Breast epithelium (tissue), 4 donors: ENCODE measurements around the gene GPR42. TPM values are rescaled to one million over a fixed set of nuclear protein-coding genes. Genes with fewer than 3 reads are reported as not detected.

Experiments
- DNase-seq, 2 donors: peaks; one replicate each; pipeline ENCODE4 v3.0.0-alpha.2; 2019; ENCODE audit warnings: low spot score in 2 of 2
- H3K27ac ChIP-seq, 2 donors: fragments of 200-600 bp; sonication (generic) in 1 of 2; one replicate each; pipeline ENCODE4 v1.5.1; 2016 to 2019; ENCODE audit warnings: mild to moderate bottlenecking in 1 of 2
- H3K27me3 ChIP-seq, 2 donors: fragments of 200-600 bp; sonication (generic) in 1 of 2; one replicate each; pipeline versions ENCODE4 v1.5.1 to v1.6.0; 2017 to 2019; ENCODE audit warnings: control low read depth in 1 of 2, mild to moderate bottlenecking in 1 of 2
- H3K36me3 ChIP-seq: fragments of 200-600 bp; one replicate; pipeline ENCODE4 v1.5.1; 2019
- H3K4me1 ChIP-seq, 2 donors: fragments of 200-600 bp; sonication (generic); one replicate each; pipeline ENCODE4 v1.5.1; 2016 to 2019; ENCODE audit warnings: control low read depth in 1 of 2
- H3K4me3 ChIP-seq, 3 donors: fragments of 200-600 bp; sonication (generic); 1 replicate in 2 of 3; 2 replicates in 1 of 3; pipeline ENCODE4 v1.5.1; 2016 to 2019; ENCODE audit warnings: mild to moderate bottlenecking in 3 of 3, moderate library complexity in 2 of 3
- H3K9me3 ChIP-seq, 2 donors: fragments of 200-600 bp; sonication (generic) in 1 of 2; one replicate each; pipeline ENCODE4 v1.5.1; 2016 to 2019; ENCODE audit warnings: control low read depth in 1 of 2
- POLR2A ChIP-seq: fragments of 450-650 bp; IDR thresholded peaks from one replicate; pipeline ENCODE4 v1.6.1; 2016; ENCODE audit warnings: antibody characterized with exemption, mild to moderate bottlenecking, moderate library complexity
- POLR2AphosphoS5 ChIP-seq, 3 donors: sonication (generic); formaldehyde crosslinking; IDR thresholded peaks; one replicate each; pipeline ENCODE4 v1.6.1; 2017; ENCODE audit warnings: antibody characterized with exemption in 3 of 3
- intact Hi-C: fragments of 100-400 bp; cut with DNase I; formaldehyde crosslinking; loops from one replicate; pipeline ENCODE4 v1.15.1; 2023; ENCODE audit warnings: low total_unique reads
- total RNA-seq, 3 donors: library from RNA; depleted of rRNA; stranded (reverse); fragments of >200 nt; gene quantifications; one replicate each; pipeline ENCODE4 v1.1.0, GENCODE V29; 2016
- TF ChIP-seq, protein P1 (sequence below), 3 donors: fragments of 450-650 bp; IDR thresholded peaks; one replicate each; pipeline ENCODE4 v1.5.1; 2016 to 2017; ENCODE audit warnings: antibody characterized with exemption in 3 of 3, mild to moderate bottlenecking in 3 of 3, moderate library complexity in 3 of 3

The GPR42 gene
- total RNA-seq, 3 donors from 2014 or later, result 0.66 TPM; not detected in 2

DNA sequence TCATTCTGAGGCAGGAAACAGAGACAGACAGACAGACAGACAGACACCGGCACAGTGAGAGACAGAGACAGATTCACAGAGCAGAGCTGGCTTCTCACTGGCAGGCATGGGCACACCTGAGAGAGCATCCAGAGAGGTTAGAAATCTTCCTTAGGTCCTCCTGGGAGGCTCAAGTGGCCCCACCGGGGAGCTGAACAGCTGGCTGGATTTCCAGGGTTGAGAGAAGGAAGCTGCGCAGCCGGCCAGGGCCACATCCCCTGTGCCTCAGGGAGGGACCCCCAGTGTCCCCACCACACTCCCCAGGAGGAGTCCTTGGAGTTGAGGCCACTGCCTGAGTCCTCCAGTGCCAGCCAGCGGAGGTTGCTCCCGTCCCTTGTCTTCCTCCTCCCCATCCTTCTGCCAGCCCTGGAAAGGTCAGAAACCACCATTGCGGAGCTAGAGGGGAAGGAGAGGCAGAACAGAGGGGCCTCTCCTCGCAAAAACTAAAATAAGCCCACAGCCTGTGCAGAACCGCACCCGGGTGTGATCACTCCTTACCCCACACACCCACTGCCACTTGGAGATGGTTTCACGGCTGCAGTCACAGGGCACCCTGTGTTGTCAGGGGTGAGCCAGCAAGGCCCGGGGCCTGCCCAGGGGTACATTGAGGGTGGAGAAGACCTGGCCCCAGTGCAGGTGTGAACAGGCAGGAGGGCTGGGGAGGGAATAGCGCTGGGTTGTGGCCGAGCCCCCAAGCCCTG is 8.4 kb upstream of the GPR42 start:
- intact Hi-C loops, result no loop called here
- TF ChIP-seq POLR2AphosphoS5 (IDR thresholded peaks at IDR 0.05), result no peak
- TF ChIP-seq POLR2A, result no peak
- TF ChIP-seq, protein P1, sequence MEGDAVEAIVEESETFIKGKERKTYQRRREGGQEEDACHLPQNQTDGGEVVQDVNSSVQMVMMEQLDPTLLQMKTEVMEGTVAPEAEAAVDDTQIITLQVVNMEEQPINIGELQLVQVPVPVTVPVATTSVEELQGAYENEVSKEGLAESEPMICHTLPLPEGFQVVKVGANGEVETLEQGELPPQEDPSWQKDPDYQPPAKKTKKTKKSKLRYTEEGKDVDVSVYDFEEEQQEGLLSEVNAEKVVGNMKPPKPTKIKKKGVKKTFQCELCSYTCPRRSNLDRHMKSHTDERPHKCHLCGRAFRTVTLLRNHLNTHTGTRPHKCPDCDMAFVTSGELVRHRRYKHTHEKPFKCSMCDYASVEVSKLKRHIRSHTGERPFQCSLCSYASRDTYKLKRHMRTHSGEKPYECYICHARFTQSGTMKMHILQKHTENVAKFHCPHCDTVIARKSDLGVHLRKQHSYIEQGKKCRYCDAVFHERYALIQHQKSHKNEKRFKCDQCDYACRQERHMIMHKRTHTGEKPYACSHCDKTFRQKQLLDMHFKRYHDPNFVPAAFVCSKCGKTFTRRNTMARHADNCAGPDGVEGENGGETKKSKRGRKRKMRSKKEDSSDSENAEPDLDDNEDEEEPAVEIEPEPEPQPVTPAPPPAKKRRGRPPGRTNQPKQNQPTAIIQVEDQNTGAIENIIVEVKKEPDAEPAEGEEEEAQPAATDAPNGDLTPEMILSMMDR (IDR thresholded peaks at IDR 0.05), result no peak
- H3K27ac ChIP-seq, result no peak overlapping the region
- H3K36me3 ChIP-seq, result no peaks in the 10 kb centered on the region
- H3K27me3 ChIP-seq, result peaks cover 0 to 3% of the 10 kb centered on the region in 2 donors
- H3K4me3 ChIP-seq, result no peak overlapping the region
- H3K4me1 ChIP-seq, result no peaks in the 10 kb centered on the region
- peak in 1 of 2 donors; percentile 30 for DNase-seq
- H3K9me3 ChIP-seq, result no peaks in the 10 kb centered on the region

DNA sequence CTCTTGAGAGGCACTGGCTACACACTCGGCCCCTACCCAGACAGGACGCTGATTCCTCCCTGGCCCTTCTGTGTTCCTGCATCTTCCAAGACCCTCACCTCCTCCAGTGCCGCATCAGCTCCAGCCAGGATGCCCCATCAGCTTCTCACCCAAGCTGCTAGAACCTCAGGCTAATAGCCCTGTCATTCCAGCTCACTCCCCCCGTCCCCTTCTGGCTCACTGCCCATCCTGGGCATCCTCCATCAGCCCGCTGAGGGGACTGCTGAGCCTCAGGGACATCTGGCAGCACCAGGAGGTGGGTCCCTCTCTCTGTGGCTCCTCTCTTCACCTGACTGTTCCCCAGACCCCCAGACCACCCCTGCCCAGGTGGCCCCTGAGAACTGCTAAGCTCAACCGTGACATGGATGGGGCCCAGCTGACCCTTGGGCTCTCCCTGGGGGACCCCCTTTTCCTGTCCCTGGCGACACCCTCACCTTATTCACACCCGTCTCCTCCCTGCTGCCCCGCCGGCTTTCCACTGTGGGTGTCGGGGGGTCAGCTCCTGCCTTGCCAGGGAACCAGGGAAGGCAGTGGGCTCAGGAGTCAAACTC is 7.8 kb upstream of the GPR42 start:
- TF ChIP-seq POLR2AphosphoS5 (IDR thresholded peaks at IDR 0.05), result no peak
- TF ChIP-seq, protein P1 (IDR thresholded peaks at IDR 0.05), result no peak
- Histone ChIP-seq H3K4me1 (no peaks in the 10 kb centered on the region), H3K27me3 (peaks cover 0 to 3% of the 10 kb centered on the region in 2 donors), H3K36me3 (no peaks in the 10 kb centered on the region), H3K4me3 (no peak overlapping the region), H3K9me3 (no peaks in the 10 kb centered on the region), H3K27ac (no peak overlapping the region)
- intact Hi-C loops, result no loop called here
- peak in 1 of 2 donors; percentile 38 for DNase-seq

DNA sequence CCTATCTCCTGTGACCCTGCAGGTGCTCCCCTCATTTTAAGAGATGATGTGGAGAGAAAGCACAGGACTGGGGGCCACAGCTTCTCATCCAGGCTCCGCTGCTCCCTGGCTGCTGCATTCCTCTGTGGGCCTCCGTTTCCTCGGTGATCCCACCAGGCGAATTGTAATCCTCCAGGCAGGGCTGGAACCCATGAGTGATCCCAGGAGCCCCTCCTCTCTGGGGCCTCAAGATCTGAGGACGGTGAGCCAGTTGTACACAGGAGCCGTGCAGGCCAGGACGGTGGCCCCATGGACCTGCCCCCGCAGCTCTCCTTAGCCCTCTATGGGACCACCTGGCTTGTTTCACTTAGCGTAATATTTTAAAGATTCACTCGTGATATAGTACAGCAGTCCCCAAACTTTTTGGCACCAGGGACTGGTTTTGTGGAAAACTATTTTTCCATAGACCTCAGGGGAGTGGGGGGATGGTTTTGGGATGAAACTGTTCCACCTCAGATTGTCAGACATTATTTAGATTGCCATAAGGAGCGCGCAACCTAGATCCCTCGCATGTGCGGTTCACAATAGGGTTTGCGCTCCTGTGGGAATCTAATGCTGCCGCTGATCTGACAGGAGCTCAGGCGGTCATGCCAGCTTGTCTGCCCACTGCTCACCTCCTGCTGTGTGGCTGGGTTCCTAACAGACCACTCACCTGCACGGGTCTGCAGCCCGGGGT is 7.0 kb upstream of the GPR42 start:
- peak in 1 of 2 donors; percentile 37 for DNase-seq
- TF ChIP-seq POLR2AphosphoS5 (IDR thresholded peaks at IDR 0.05) (no peak), POLR2A (no peak)
- TF ChIP-seq, protein P1 (IDR thresholded peaks at IDR 0.05), result no peak

DNA sequence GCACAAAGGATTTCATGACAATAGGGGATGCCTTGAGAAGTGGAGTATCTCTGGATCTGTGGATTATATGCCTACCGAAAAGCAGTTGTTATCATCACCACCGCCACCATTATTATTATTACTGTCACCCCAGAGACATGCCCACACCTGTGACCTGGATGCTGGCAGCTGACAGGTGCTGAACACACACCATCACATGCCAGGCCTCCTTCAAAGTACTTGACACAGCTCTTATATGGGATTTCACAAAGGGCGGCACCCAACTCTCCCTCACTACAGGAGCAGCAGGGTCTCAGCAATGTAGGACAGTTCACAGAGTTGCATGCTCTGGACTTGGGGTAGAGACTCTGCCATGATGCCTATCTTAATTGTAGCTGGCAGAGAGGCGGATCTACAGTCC is 5.6 kb upstream of the GPR42 start:
- Histone ChIP-seq H3K9me3 (no peaks in the 10 kb centered on the region), H3K4me3 (no peak overlapping the region), H3K4me1 (no peaks in the 10 kb centered on the region), H3K36me3 (no peaks in the 10 kb centered on the region), H3K27me3 (peaks cover 0 to 3% of the 10 kb centered on the region in 2 donors), H3K27ac (no peak overlapping the region)
- TF ChIP-seq, protein P1 (IDR thresholded peaks at IDR 0.05), result no peak
- TF ChIP-seq POLR2AphosphoS5 (IDR thresholded peaks at IDR 0.05) (no peak), POLR2A (no peak)
- intact Hi-C loops, result no loop called here
- DNase-seq, result peak in 1 of 2 donors; percentile 6

More for the DNA sequence above, 7.0 kb upstream of the GPR42 start:
- Histone ChIP-seq H3K4me1 (no peaks in the 10 kb centered on the region), H3K36me3 (no peaks in the 10 kb centered on the region), H3K4me3 (no peak overlapping the region), H3K27ac (no peak overlapping the region), H3K27me3 (peaks cover 0 to 3% of the 10 kb centered on the region in 2 donors), H3K9me3 (no peaks in the 10 kb centered on the region)
- intact Hi-C loops, result no loop called here

DNA sequence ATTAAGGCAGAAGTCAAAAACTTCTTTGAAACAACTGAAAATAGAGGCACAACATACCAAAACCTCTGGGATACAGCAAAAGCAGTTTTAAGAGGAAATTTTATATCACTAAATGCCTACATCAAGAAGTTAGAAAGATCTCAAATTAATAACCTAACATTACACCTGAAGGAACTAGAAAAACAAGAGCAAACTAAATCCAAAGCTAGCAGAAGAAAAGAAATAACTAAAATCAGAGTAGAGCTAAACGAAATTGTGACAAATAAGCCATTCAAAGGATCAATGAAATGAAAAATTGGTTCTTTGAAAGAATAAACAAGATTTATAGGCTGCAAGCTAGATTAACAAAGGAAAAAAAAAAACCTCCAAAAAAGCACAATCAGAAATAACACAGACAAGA is 2.5 kb upstream of the GPR42 start:
- H3K27me3 ChIP-seq, result no peaks in the 10 kb centered on the region
- H3K4me3 ChIP-seq, result no peak overlapping the region
- no peak for DNase-seq
- intact Hi-C loops, result no loop called here
- TF ChIP-seq POLR2AphosphoS5 (IDR thresholded peaks at IDR 0.05) (no peak), POLR2A (no peak)
- TF ChIP-seq, protein P1 (IDR thresholded peaks at IDR 0.05), result no peak
- no peaks in the 10 kb centered on the region for H3K9me3 ChIP-seq
- no peaks in the 10 kb centered on the region for H3K4me1 ChIP-seq
- no peak overlapping the region for H3K27ac ChIP-seq
- no peaks in the 10 kb centered on the region for H3K36me3 ChIP-seq
